ENCODE results near the gene GTF2H3.

GTF2H3 gene

GRCh38 chr12:123707466-123707865, 73.8 kb downstream of the GTF2H3 start:
- no peak for TF ChIP-seq CTCF (IDR thresholded peaks at IDR 0.05; ENCODE audit: insufficient read depth, low read length, missing control alignments)
- ChIA-PET CTCF (no interaction called here), POLR2A (no interaction called here)
- no peak overlapping the region for H3K4me3 ChIP-seq (ENCODE audit: low read depth, low read length)
- DNase-seq (ENCODE audit: low read depth, low spot score): no peak

Measured in AG04449 (cell line).